ENCODE results near the gene MYBPH.

The MYBPH gene

GRCh38 chr1:203207751-203208150 lies 32.1 kb upstream of the MYBPH start:
- Mint-ChIP-seq H3K4me1 (no peaks in the 10 kb centered on the region), H3K27me3 (peaks cover 2% of the 10 kb centered on the region)

DNA sequence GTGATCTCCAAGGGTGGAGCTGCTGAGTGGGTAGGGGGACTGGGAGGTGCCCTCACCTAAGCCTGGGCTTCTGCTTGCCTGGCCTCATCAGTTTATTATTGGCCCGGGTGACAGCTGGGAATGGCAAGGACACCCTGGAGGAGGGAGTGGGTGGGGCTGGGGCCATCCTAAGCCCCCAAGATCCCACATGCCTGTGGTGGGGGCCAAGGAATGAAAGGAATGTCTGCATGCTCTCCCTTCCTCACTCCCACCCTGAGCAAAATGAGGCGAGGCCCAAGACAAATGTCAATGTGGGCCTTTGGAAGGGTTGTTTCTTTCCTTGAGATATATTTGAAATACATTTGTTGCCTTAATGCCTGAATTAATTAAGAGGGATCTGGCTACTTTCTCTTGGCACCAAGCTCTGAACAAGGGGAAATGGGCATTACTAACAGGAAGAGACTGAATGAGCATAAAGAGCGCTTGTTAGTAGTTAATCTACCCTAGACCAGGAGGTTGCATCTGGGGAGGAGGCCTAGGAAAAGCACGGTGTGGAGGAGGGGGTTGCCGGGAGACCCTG lies 30.6 kb upstream of the MYBPH start:
- H3K27ac Mint-ChIP-seq, result no peak overlapping the region
- H3K9me3 Mint-ChIP-seq, result no peaks in the 10 kb centered on the region
- H3K27me3 Mint-ChIP-seq, result peaks cover 3% of the 10 kb centered on the region
- H3K4me3 Mint-ChIP-seq, result no peak overlapping the region
- no peaks in the 10 kb centered on the region for H3K4me1 Mint-ChIP-seq
- no peaks in the 10 kb centered on the region for H3K36me3 Mint-ChIP-seq

More at GRCh38 chr1:203207751-203208150, 32.1 kb upstream of the MYBPH start:
- Mint-ChIP-seq H3K27ac (no peak overlapping the region), H3K9me3 (no peaks in the 10 kb centered on the region), H3K36me3 (no peaks in the 10 kb centered on the region), H3K4me3 (no peak overlapping the region)

DNA sequence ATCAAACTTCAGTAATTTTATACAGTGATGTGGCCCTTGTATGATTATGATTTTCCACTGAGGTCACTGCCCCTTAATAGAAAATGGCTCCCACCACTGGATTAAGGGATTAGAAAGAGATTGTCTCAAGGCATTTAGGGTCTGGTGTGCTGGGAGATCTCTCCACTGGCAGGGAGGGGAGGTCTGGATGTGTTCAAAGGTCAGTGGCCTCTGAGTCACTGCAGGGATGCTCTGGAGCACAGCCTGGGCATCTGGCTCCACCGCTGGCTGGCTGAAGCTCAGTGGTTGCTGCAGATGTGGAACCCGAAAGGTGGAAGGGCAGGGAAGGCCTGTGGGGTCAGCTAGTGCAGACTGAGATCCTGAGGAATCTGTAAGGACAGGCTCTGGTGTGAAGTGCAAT lies 29.1 kb upstream of the MYBPH start:
- H3K27me3 Mint-ChIP-seq, result peaks cover 7% of the 10 kb centered on the region
- H3K36me3 Mint-ChIP-seq, result no peaks in the 10 kb centered on the region
- no peak overlapping the region for H3K27ac Mint-ChIP-seq
- no peaks in the 10 kb centered on the region for H3K4me1 Mint-ChIP-seq
- no peak overlapping the region for H3K4me3 Mint-ChIP-seq
- no peaks in the 10 kb centered on the region for H3K9me3 Mint-ChIP-seq

- Mint-ChIP-seq H3K4me3 (no peak overlapping the region), H3K27me3 (peaks cover 10% of the 10 kb centered on the region), H3K9me3 (no peaks in the 10 kb centered on the region), H3K36me3 (no peaks in the 10 kb centered on the region), H3K27ac (no peak overlapping the region), H3K4me1 (no peaks in the 10 kb centered on the region)
Measured at GRCh38 chr1:203202431-203203245, 27.0 kb upstream of the MYBPH start.

GRCh38 chr1:203201516-203202205 lies 26.0 kb upstream of the MYBPH start:
- H3K36me3 Mint-ChIP-seq, result no peaks in the 10 kb centered on the region
- no peak overlapping the region for H3K4me3 Mint-ChIP-seq
- H3K9me3 Mint-ChIP-seq, result no peaks in the 10 kb centered on the region
- H3K27ac Mint-ChIP-seq, result no peak overlapping the region
- H3K4me1 Mint-ChIP-seq, result no peaks in the 10 kb centered on the region
- H3K27me3 Mint-ChIP-seq, result peaks cover 10% of the 10 kb centered on the region

- no peaks in the 10 kb centered on the region for H3K36me3 Mint-ChIP-seq
- H3K4me1 Mint-ChIP-seq, result no peaks in the 10 kb centered on the region
- H3K9me3 Mint-ChIP-seq, result no peaks in the 10 kb centered on the region
- H3K27me3 Mint-ChIP-seq, result peaks cover 10% of the 10 kb centered on the region
- no peak overlapping the region for H3K27ac Mint-ChIP-seq
- no peak overlapping the region for H3K4me3 Mint-ChIP-seq
Measured at GRCh38 chr1:203200916-203201315, 25.3 kb upstream of the MYBPH start.

DNA sequence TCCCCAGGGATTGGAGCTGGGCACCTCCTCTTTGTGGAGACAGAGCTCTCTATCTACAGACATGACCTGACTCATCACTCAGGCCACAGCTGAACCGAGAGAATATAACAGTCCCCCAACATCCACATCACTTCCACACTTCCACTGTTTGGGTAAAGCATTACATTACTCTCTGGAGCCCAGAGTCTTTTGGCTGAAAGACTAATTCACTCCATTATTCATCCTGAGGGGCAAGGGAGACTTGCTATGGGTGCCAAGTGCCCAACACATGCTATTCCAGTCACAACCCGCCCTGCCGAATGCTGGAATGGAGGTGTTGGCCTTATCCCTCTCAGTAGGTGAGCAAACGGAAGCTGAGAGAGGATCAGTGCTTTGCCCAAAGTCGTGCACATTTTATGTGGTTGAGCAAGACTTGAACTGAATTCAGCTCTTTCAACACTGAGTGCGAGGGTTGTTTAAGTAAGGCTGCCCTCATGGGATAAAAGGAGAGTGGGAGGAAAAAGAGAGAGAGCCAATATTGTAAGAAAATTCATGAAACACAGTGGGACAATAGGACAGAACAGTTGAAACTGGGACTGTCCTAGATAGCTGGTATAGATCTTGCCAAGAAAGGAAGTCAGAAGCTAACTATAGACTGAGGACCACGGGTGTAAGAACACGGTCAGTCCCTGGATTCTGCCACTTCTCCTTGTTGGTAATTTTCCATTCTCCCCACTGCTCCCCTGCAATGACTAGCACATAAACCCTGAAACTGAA lies 24.4 kb upstream of the MYBPH start:
- H3K27me3 Mint-ChIP-seq, result peaks cover 10% of the 10 kb centered on the region
- H3K27ac Mint-ChIP-seq, result no peak overlapping the region
- H3K4me3 Mint-ChIP-seq, result no peak overlapping the region
- H3K36me3 Mint-ChIP-seq, result no peaks in the 10 kb centered on the region
- no peaks in the 10 kb centered on the region for H3K9me3 Mint-ChIP-seq
- H3K4me1 Mint-ChIP-seq, result no peaks in the 10 kb centered on the region

DNA sequence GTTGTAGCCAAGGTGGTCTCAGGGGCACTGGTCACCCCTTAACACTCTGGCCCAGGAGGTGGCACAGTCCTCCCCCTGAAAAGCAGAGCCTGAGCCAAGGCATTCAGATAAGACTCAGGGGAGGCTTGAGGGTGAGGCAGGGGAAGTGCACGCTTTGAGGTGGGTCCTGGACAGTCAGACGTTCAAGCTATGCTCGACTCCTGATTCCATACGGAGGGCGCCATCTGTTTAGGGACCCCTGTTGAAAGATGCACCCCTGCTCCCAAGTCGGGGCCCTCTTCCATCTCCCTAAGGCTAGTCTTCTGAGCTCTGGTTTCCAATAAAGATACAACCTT lies 23.8 kb upstream of the MYBPH start:
- Mint-ChIP-seq H3K4me1 (no peaks in the 10 kb centered on the region), H3K36me3 (no peaks in the 10 kb centered on the region), H3K27ac (no peak overlapping the region), H3K9me3 (no peaks in the 10 kb centered on the region), H3K4me3 (no peak overlapping the region), H3K27me3 (peaks cover 10% of the 10 kb centered on the region)

GRCh38 chr1:203199002-203199401 lies 23.4 kb upstream of the MYBPH start:
- no peaks in the 10 kb centered on the region for H3K9me3 Mint-ChIP-seq
- H3K27ac Mint-ChIP-seq, result no peak overlapping the region
- H3K27me3 Mint-ChIP-seq, result peaks cover 10% of the 10 kb centered on the region

GRCh38 chr1:203197625-203198024 lies 22.0 kb upstream of the MYBPH start:
- H3K4me3 Mint-ChIP-seq, result no peak overlapping the region
- no peaks in the 10 kb centered on the region for H3K9me3 Mint-ChIP-seq
- peaks cover 8% of the 10 kb centered on the region for H3K27me3 Mint-ChIP-seq
- no peaks in the 10 kb centered on the region for H3K36me3 Mint-ChIP-seq
- no peaks in the 10 kb centered on the region for H3K4me1 Mint-ChIP-seq
- H3K27ac Mint-ChIP-seq, result no peak overlapping the region

More at GRCh38 chr1:203199002-203199401, 23.4 kb upstream of the MYBPH start:
- H3K4me1 Mint-ChIP-seq, result no peaks in the 10 kb centered on the region
- no peaks in the 10 kb centered on the region for H3K36me3 Mint-ChIP-seq
- no peak overlapping the region for H3K4me3 Mint-ChIP-seq

- no peaks in the 10 kb centered on the region for H3K4me1 Mint-ChIP-seq
- H3K4me3 Mint-ChIP-seq, result no peak overlapping the region
- no peak overlapping the region for H3K27ac Mint-ChIP-seq
- no peaks in the 10 kb centered on the region for H3K9me3 Mint-ChIP-seq
- no peaks in the 10 kb centered on the region for H3K36me3 Mint-ChIP-seq
- H3K27me3 Mint-ChIP-seq, result peaks cover 6% of the 10 kb centered on the region
Measured at GRCh38 chr1:203196371-203196770, 20.7 kb upstream of the MYBPH start.

GRCh38 chr1:203190949-203191348 lies 15.3 kb upstream of the MYBPH start:
- Mint-ChIP-seq H3K9me3 (no peaks in the 10 kb centered on the region), H3K4me1 (no peaks in the 10 kb centered on the region), H3K27ac (no peak overlapping the region), H3K27me3 (no peaks in the 10 kb centered on the region), H3K4me3 (no peak overlapping the region), H3K36me3 (no peaks in the 10 kb centered on the region)

- no peaks in the 10 kb centered on the region for H3K9me3 Mint-ChIP-seq
- H3K4me3 Mint-ChIP-seq, result no peak overlapping the region
- no peaks in the 10 kb centered on the region for H3K36me3 Mint-ChIP-seq
- H3K27ac Mint-ChIP-seq, result no peak overlapping the region
- H3K4me1 Mint-ChIP-seq, result no peaks in the 10 kb centered on the region
- no peaks in the 10 kb centered on the region for H3K27me3 Mint-ChIP-seq
Measured at GRCh38 chr1:203189951-203190352, 14.3 kb upstream of the MYBPH start.

DNA sequence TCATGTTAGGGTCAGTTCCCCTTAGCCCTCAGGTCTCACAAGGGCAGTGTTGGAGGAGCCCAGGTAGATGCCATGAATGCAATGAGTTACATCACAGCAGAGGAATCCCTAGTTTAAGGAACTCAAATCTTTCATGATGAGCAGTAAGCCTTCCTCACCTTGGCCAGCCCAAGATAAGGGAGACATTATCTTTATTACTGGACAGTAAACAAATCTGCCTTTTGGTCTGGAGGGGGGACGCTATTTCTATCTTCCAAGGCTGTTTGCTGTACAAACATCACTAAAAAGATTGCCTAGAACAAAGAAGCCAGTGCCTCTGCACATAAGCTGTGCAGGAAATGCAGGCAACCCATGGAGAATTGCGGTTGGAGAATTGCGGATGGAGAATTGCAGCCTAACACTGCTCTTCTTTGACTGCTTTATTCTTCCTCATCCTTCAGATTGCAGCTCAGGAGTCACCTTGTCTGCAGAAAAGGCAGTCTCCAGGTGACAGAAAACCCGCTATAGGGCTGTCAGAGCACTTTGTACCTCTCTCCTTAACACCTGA lies 13.1 kb upstream of the MYBPH start:
- no peaks in the 10 kb centered on the region for H3K9me3 Mint-ChIP-seq
- no peaks in the 10 kb centered on the region for H3K36me3 Mint-ChIP-seq
- H3K27ac Mint-ChIP-seq, result no peak overlapping the region
- no peaks in the 10 kb centered on the region for H3K27me3 Mint-ChIP-seq
- H3K4me3 Mint-ChIP-seq, result no peak overlapping the region
- H3K4me1 Mint-ChIP-seq, result no peaks in the 10 kb centered on the region

- Mint-ChIP-seq H3K4me1 (no peaks in the 10 kb centered on the region), H3K27me3 (no peaks in the 10 kb centered on the region), H3K4me3 (no peak overlapping the region), H3K27ac (no peak overlapping the region), H3K9me3 (no peaks in the 10 kb centered on the region), H3K36me3 (no peaks in the 10 kb centered on the region)
Measured at GRCh38 chr1:203187689-203188264, 12.2 kb upstream of the MYBPH start.
